ENCODE results near the gene KLHL5. TPM values are rescaled to one million over a fixed set of nuclear protein-coding genes. Genes with fewer than 3 reads are reported as not detected.

KLHL5 gene
- total RNA-seq, 1 experiment from 2014 or later, result 128 TPM

DNA sequence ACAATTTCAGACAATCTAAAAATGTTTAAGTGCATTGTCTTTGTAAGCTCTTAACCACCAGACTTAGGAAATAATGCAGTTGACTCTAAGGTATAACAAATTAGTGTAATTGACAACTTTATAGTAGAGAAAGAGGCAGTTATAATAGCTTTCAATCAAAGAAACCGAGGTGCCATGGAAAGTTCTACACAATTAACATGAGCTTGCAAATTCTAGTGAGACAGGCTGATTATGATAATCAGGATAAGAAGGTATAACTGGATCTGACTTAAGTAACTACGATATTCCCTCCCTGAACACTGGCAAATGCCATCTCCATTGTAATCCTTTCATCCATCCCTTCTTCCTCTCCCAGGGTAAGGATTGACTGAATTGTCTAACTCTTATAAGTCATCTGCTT, 11.4 kb upstream of the KLHL5 start:
- BruUV-seq (replicated peaks), result no TSS peak
- CTCF ChIA-PET, result interaction anchor here (0.6 kb wide), 1 partner anchor 135 kb away, joined by 3 read pairs; no protein-coding TSS in a partner anchor
- H3K27me3 ChIP-seq (ENCODE audit: control insufficient read depth, insufficient read depth, low read length), result no peaks in the 10 kb centered on the region
- no peak for TF ChIP-seq TCF7L2 (IDR thresholded peaks at IDR 0.05; ENCODE audit: low read depth, low read length)
- TF ChIP-seq, protein P1, sequence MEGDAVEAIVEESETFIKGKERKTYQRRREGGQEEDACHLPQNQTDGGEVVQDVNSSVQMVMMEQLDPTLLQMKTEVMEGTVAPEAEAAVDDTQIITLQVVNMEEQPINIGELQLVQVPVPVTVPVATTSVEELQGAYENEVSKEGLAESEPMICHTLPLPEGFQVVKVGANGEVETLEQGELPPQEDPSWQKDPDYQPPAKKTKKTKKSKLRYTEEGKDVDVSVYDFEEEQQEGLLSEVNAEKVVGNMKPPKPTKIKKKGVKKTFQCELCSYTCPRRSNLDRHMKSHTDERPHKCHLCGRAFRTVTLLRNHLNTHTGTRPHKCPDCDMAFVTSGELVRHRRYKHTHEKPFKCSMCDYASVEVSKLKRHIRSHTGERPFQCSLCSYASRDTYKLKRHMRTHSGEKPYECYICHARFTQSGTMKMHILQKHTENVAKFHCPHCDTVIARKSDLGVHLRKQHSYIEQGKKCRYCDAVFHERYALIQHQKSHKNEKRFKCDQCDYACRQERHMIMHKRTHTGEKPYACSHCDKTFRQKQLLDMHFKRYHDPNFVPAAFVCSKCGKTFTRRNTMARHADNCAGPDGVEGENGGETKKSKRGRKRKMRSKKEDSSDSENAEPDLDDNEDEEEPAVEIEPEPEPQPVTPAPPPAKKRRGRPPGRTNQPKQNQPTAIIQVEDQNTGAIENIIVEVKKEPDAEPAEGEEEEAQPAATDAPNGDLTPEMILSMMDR (IDR thresholded peaks at IDR 0.05), result no peak
- no peak for TF ChIP-seq SIN3A (IDR thresholded peaks at IDR 0.05; ENCODE audit: borderline replicate concordance, insufficient read depth, low read depth, low read length)
- TF ChIP-seq REST (IDR thresholded peaks at IDR 0.05; ENCODE audit: insufficient read depth in 1 of 2, low read depth in 2 of 2, low read length in 1 of 2), result no peak
- TF ChIP-seq POLR2AphosphoS5 (IDR thresholded peaks at IDR 0.05; ENCODE audit: low read depth, low read length), result no peak
- DNase-seq (ENCODE audit: low read depth, low spot score) (no peak), ATAC-seq (no peak)
- H3K36me3 ChIP-seq (ENCODE audit: control insufficient read depth, insufficient read depth, low read length), result no peaks in the 10 kb centered on the region
- intact Hi-C loops (cut with micrococcal nuclease; ENCODE audit: unreplicated experiment), result no loop called here
- peaks cover 63% of the 10 kb centered on the region for H3K4me1 ChIP-seq (ENCODE audit: control insufficient read depth, insufficient read depth, low read length)
- H3K9me3 ChIP-seq (ENCODE audit: control insufficient read depth, insufficient read depth, low read depth, low read length), result no peaks in the 10 kb centered on the region
- in situ Hi-C loops (cut with HindIII; ENCODE audit: low pct_unique_long_range_greater_than_20kb, low sequenced_read_pairs), result no loop called here
- peak overlapping the region; percentile 68 for H3K27ac ChIP-seq (ENCODE audit: low read length)
- H3K4me3 ChIP-seq (ENCODE audit: low read depth in 2 of 2, low read length in 2 of 2), result no peak overlapping the region
- POLR2A ChIA-PET, result interaction anchor here (0.7 to 1.1 kb wide), 2 partner anchors 20 to 84 kb away, joined by 4 to 6 read pairs; no protein-coding TSS in a partner anchor

GRCh38 chr4:39051492-39051891, 10.5 kb upstream of the KLHL5 start:
- Histone ChIP-seq H3K27me3 (ENCODE audit: control insufficient read depth, insufficient read depth, low read length) (no peaks in the 10 kb centered on the region), H3K9me3 (ENCODE audit: control insufficient read depth, insufficient read depth, low read depth, low read length) (no peaks in the 10 kb centered on the region), H3K4me3 (ENCODE audit: low read depth in 2 of 2, low read length in 2 of 2) (no peak overlapping the region), H3K36me3 (ENCODE audit: control insufficient read depth, insufficient read depth, low read length) (no peaks in the 10 kb centered on the region), H3K4me1 (ENCODE audit: control insufficient read depth, insufficient read depth, low read length) (peaks cover 63% of the 10 kb centered on the region), H3K27ac (ENCODE audit: low read length) (peak overlapping the region; percentile 68; the same call in 1 of the 2 replicates)
- DNase-seq (ENCODE audit: low read depth, low spot score), result no peak
- in situ Hi-C loops (cut with HindIII; ENCODE audit: low pct_unique_long_range_greater_than_20kb, low sequenced_read_pairs) (no loop called here), intact Hi-C loops (cut with micrococcal nuclease; ENCODE audit: unreplicated experiment) (no loop called here)
- CTCF ChIA-PET, result no interaction called here
- no TSS peak for BruUV-seq (replicated peaks)
- POLR2A ChIA-PET, result interaction anchor here (0.6 to 1.1 kb wide), 4 partner anchors 21 to 754 kb away, joined by 3 to 7 read pairs (median 5); no protein-coding TSS in a partner anchor
- 0 out of 2 replicates have a peak, but pooled peaks have one; percentile 11 for ATAC-seq
- TF ChIP-seq REST (IDR thresholded peaks at IDR 0.05; ENCODE audit: insufficient read depth in 1 of 2, low read depth in 2 of 2, low read length in 1 of 2), result no peak
- no peak for TF ChIP-seq SIN3A (IDR thresholded peaks at IDR 0.05; ENCODE audit: borderline replicate concordance, insufficient read depth, low read depth, low read length)
- TF ChIP-seq, protein P1 (IDR thresholded peaks at IDR 0.05), result no peak
- TF ChIP-seq TCF7L2 (IDR thresholded peaks at IDR 0.05; ENCODE audit: low read depth, low read length), result no peak
- TF ChIP-seq POLR2AphosphoS5 (IDR thresholded peaks at IDR 0.05; ENCODE audit: low read depth, low read length), result no peak

All from Panc1 (cell line).